B cell (primary cell): ENCODE measurements around the gene YIPF4. TPM values are rescaled to one million over a fixed set of nuclear protein-coding genes. Genes with fewer than 3 reads are reported as not detected.

Experiments
- ATAC-seq: fragments of 200-7000 bp; cut with Tn5 transposase; one replicate; pipeline ENCODE4 v1.10.0; 2021; ENCODE audit warnings: low read depth, mild to moderate bottlenecking, moderate number of reproducible peaks, moderate library complexity
- CTCF ChIA-PET: fragments of 350-600 bp; sonication (Branson Sonifier 250); formaldehyde crosslinking; loops from one replicate; lab custom pipeline; 2021; ENCODE audit warnings: antibody characterized with exemption, inconsistent platforms; lab: Charles Lee
- POLR2A ChIA-PET: fragments of 350-600 bp; sonication (Branson Sonifier 250); formaldehyde crosslinking; loops from one replicate; lab custom pipeline; 2021; ENCODE audit warnings: antibody characterized with exemption; lab: Charles Lee
- DNase-seq: peaks from one replicate; pipeline ENCODE4 v3.0.0; 2013
- H2AFZ ChIP-seq: 2 replicates; pipeline ENCODE4 v1.6.1; 2012; ENCODE audit warnings: mild to moderate bottlenecking, low read depth, low read length; ENCODE audit not compliant: insufficient read depth, poor library complexity, severe bottlenecking
- H3K27ac ChIP-seq, 2 donors: 1 replicate in 1 of 2; 2 replicates in 1 of 2; pipeline ENCODE4 v1.5.1; 2012 to 2013; ENCODE audit warnings: low read length in 2 of 2, mild to moderate bottlenecking in 2 of 2, moderate library complexity in 1 of 2
- H3K27me3 ChIP-seq, 4 experiments: fragments of 200-600 bp in 1 of 4; sonication (generic) in 1 of 4; replicated peaks in 1 of 4; 1 replicate in 2 of 4; 2 replicates in 2 of 4; pipeline versions ENCODE4 v1.6.1 to v1.7.0; 2013 to 2016; ENCODE audit warnings: low read length in 3 of 4, mild to moderate bottlenecking in 2 of 4, mixed read lengths in 1 of 4, moderate library complexity in 1 of 4; ENCODE audit not compliant: insufficient read depth in 4 of 4, control insufficient read depth in 3 of 4; ENCODE audit errors: control extremely low read depth in 1 of 4
- H3K36me3 ChIP-seq, 2 experiments: replicated peaks in 1 of 2; 1 replicate in 1 of 2; 2 replicates in 1 of 2; pipeline versions ENCODE4 v1.6.1 to v1.7.1; 2013; ENCODE audit warnings: low read length in 1 of 2; ENCODE audit not compliant: insufficient read depth in 2 of 2, control insufficient read depth in 1 of 2; ENCODE audit errors: control extremely low read depth in 1 of 2, extremely low read depth in 1 of 2
- H3K4me1 ChIP-seq, 2 donors: fragments of 200-600 bp in 1 of 2; sonication (generic) in 1 of 2; 1 replicate in 1 of 2; 2 replicates in 1 of 2; pipeline versions ENCODE4 v1.5.1 to v1.6.1; 2013 to 2017; ENCODE audit warnings: low read length in 2 of 2; ENCODE audit not compliant: control insufficient read depth in 2 of 2, insufficient read depth in 2 of 2
- H3K4me2 ChIP-seq: replicated peaks from 2 replicates; pipeline ENCODE3; 2012; ENCODE audit warnings: mild to moderate bottlenecking, low read depth, low read length; ENCODE audit not compliant: poor library complexity, severe bottlenecking
- H3K4me3 ChIP-seq, 5 experiments: fragments of 200-600 bp in 1 of 5; sonication (generic) in 1 of 5; 1 replicate in 3 of 5; 2 replicates in 2 of 5; pipeline versions ENCODE4 v1.5.1 to v1.7.0; 2011 to 2016; ENCODE audit warnings: low read length in 4 of 5, mild to moderate bottlenecking in 4 of 5, low read depth in 2 of 5, control low read depth in 1 of 5, moderate library complexity in 1 of 5; ENCODE audit not compliant: insufficient read depth in 1 of 5; ENCODE audit errors: control extremely low read depth in 1 of 5, extremely low read depth in 1 of 5
- H3K79me2 ChIP-seq: fragments of 200-600 bp; sonication (generic); one replicate; pipeline ENCODE4 v1.6.0; 2016; ENCODE audit warnings: low read length; ENCODE audit not compliant: control insufficient read depth, insufficient read depth
- H3K9ac ChIP-seq: fragments of 200-600 bp; sonication (generic); 2 replicates; pipeline ENCODE4 v1.6.1; 2017; ENCODE audit warnings: mild to moderate bottlenecking, low read length, moderate library complexity
- H3K9me3 ChIP-seq, 3 donors: one replicate each; pipeline versions ENCODE4 v1.6.1 to v1.7.1; 2013; ENCODE audit warnings: low read length in 2 of 3; ENCODE audit not compliant: control insufficient read depth in 2 of 3, insufficient read depth in 1 of 3; ENCODE audit errors: control extremely low read depth in 1 of 3
- H4K20me1 ChIP-seq: 2 replicates; pipeline ENCODE4 v1.6.0; 2012; ENCODE audit warnings: mild to moderate bottlenecking, low read length; ENCODE audit not compliant: insufficient read depth, control insufficient read depth, poor library complexity, severe bottlenecking
- H3K27ac Mint-ChIP-seq: one replicate; pipeline ENCODE4 v1.8.0; 2021; ENCODE audit warnings: mixed read lengths
- H3K27me3 Mint-ChIP-seq: one replicate; pipeline ENCODE4 v1.8.0; 2021; ENCODE audit warnings: mixed read lengths
- H3K4me1 Mint-ChIP-seq: one replicate; pipeline ENCODE4 v1.8.0; 2021; ENCODE audit warnings: mixed read lengths
- H3K4me3 Mint-ChIP-seq: one replicate; pipeline ENCODE4 v1.8.0; 2021; ENCODE audit warnings: mixed read lengths
- H3K9me3 Mint-ChIP-seq: one replicate; pipeline ENCODE4 v1.8.0; 2022; ENCODE audit warnings: mixed read lengths; ENCODE audit not compliant: insufficient read depth
- EZH2 ChIP-seq: IDR thresholded peaks from 2 replicates; pipeline ENCODE4 v1.6.1; 2012; ENCODE audit warnings: borderline replicate concordance, low read depth, mild to moderate bottlenecking, moderate library complexity, low read length; ENCODE audit not compliant: insufficient read depth, poor library complexity, severe bottlenecking
- WGBS: methylation state at CpG from one replicate; pipeline ENCODE4 v1.1.5; 2013; ENCODE audit warnings: missing lambda C conversion rate; ENCODE audit not compliant: insufficient coverage; 5-methylcytosine and 5-hydroxymethylcytosine counted together
- intact Hi-C: fragments of 100-400 bp; cut with micrococcal nuclease; formaldehyde crosslinking; loops from one replicate; pipeline ENCODE4 v1.10.0; 2022
- polyA plus RNA-seq: library from polyadenylated mRNA; depleted of rRNA; stranded (reverse); fragments of >200 nt; gene quantifications from 2 replicates; pipeline ENCODE4 v1.2.3, GENCODE V29; 2012
- total RNA-seq, 2 donors: library from RNA; stranded (reverse); fragments of 120-200 nt in 1 of 2; gene quantifications; 1 replicate in 1 of 2; 2 replicates in 1 of 2; pipeline versions ENCODE4 v1.2.3 to v1.2.4, GENCODE V29; 2013 to 2022
- TF ChIP-seq, protein P1 (sequence below): fragments of 200-600 bp; IDR thresholded peaks from one replicate; pipeline ENCODE4 v1.8.0; 2022; ENCODE audit warnings: antibody characterized with exemption, mild to moderate bottlenecking

YIPF4 gene
- total and polyA plus RNA-seq, 2 donors (not counting 1 experiment from before 2014, with no cell fraction given): 3.4 to 42.4 TPM

DNA sequence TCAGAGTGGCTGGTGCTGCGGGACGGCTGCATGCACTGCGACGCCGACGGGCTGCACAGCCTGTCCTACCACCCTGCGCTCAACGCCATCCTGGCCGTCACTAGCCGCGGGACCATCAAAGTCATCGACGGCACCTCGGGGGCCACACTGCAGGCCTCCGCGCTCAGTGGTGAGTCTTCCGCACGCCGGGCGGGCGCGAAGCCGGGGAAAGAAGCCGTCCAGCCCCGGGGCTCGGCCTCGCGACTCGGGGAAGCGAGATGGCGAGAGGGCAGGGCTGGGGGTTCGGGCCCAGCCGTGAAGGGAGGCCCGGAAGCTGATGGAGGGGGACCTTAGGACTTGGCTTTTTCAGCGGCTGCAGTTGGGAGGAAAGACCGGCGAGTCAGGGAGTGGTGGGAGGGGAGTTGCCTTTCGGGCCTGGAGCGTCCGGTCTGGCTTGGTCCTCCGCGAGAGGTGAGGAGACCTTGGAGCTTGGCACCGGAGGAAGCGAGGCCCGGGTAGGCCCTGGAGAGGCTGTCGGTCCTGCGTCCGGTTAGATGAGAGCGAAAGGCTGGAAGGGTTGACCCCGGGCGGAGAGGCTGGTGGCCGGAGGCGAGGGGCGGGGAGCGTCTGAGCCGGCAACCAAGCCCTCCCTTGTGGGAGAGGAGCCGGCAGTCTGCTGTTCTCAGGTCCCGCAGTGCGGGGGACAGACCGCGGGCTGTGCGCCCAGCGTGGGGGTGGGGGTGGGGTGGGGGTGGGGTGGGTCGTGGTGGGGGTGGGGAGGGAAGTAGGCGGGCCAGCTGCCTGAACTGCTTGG is 79.8 kb downstream of the YIPF4 start:
- peak; percentile 1 for ATAC-seq
- POLR2A ChIA-PET: interaction anchor here (0.5 to 0.7 kb wide), 2 partner anchors 93 to 352 kb away, joined by 3 to 6 read pairs; partner anchors contain the start of gene NLRC4
- peaks cover 3% of the 10 kb centered on the region in 2 experiments for H3K36me3 ChIP-seq
- no peak for DNase-seq
- H3K4me1 ChIP-seq: peaks cover 34 to 36% of the 10 kb centered on the region in 2 donors
- H3K4me2 ChIP-seq: peak overlapping the region; percentile 89
- peak overlapping the region; percentile 40 to 98 (median 97) for H3K4me3 ChIP-seq
- intact Hi-C loops: loop anchor here (1.0 to 5.0 kb wide), 6 partner anchors 79 to 1241 kb away; partner anchors contain the start of genes FAM98A, MEMO1, RASGRP3 and SPAST
- Mint-ChIP-seq H3K9me3 (peaks cover 2% of the 10 kb centered on the region), H3K4me1 (peaks cover 44% of the 10 kb centered on the region), H3K4me3 (peak overlapping the region; percentile 91), H3K27me3 (no peaks in the 10 kb centered on the region), H3K27ac (peak overlapping the region; percentile 98)
- H3K27ac ChIP-seq: peak overlapping the region; percentile 91 to 92
- H4K20me1 ChIP-seq: peaks cover 18% of the 10 kb centered on the region
- no peaks in the 10 kb centered on the region for H3K9me3 ChIP-seq
- CTCF ChIA-PET: no interaction called here
- H3K79me2 ChIP-seq: peaks cover 53% of the 10 kb centered on the region
- under 1% methylated on average over 54 of the region's 65 CpGs for WGBS
- no peaks in the 10 kb centered on the region for H3K27me3 ChIP-seq
- H3K9ac ChIP-seq: peak overlapping the region; percentile 85
- H2AFZ ChIP-seq: peak overlapping the region; percentile 93
- no peak for TF ChIP-seq EZH2
- TF ChIP-seq, protein P1, sequence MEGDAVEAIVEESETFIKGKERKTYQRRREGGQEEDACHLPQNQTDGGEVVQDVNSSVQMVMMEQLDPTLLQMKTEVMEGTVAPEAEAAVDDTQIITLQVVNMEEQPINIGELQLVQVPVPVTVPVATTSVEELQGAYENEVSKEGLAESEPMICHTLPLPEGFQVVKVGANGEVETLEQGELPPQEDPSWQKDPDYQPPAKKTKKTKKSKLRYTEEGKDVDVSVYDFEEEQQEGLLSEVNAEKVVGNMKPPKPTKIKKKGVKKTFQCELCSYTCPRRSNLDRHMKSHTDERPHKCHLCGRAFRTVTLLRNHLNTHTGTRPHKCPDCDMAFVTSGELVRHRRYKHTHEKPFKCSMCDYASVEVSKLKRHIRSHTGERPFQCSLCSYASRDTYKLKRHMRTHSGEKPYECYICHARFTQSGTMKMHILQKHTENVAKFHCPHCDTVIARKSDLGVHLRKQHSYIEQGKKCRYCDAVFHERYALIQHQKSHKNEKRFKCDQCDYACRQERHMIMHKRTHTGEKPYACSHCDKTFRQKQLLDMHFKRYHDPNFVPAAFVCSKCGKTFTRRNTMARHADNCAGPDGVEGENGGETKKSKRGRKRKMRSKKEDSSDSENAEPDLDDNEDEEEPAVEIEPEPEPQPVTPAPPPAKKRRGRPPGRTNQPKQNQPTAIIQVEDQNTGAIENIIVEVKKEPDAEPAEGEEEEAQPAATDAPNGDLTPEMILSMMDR: no peak

DNA sequence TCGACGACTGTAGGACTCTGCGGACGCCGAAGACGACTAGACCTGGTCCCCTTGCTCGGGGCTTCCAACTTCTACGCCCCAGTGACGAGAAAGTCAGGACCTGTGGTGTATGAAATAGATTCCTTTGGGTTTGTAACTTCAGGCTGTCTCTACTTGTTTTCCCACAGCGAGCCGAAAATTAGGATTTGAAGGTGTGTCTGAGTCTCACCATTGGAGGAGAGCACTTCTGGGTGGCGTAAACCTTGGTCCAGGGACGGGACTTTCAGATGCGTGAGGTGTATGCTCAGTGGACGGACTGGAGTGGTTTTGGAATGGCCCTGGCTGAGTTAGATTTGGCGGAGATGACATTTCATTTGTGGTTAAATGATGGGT is 80.4 kb downstream of the YIPF4 start:
- ChIA-PET POLR2A (interaction anchor here (0.5 kb wide), 1 partner anchor 94 kb away, joined by 6 read pairs; the partner anchor contains the start of gene NLRC4), CTCF (no interaction called here)
- H3K79me2 ChIP-seq: peaks cover 59% of the 10 kb centered on the region
- Mint-ChIP-seq H3K27ac (peak overlapping the region; percentile 84), H3K4me1 (peaks cover 47% of the 10 kb centered on the region), H3K9me3 (peaks cover 2% of the 10 kb centered on the region), H3K4me3 (peak overlapping the region; percentile 91), H3K27me3 (no peaks in the 10 kb centered on the region)
- H2AFZ ChIP-seq: peak overlapping the region; percentile 55
- no peak for TF ChIP-seq EZH2
- TF ChIP-seq, protein P1: no peak
- ATAC-seq: no peak
- H3K27ac ChIP-seq: peak overlapping the region; percentile 91 to 92
- peak overlapping the region; percentile 89 for H3K4me2 ChIP-seq
- peak overlapping the region; percentile 85 for H3K9ac ChIP-seq
- no peak for DNase-seq
- no peaks in the 10 kb centered on the region for H3K9me3 ChIP-seq
- intact Hi-C loops: loop anchor here (5.0 kb wide), 1 partner anchor 1119 kb away; the partner anchor contains the start of gene RASGRP3
- peaks cover 3% of the 10 kb centered on the region in 2 experiments for H3K36me3 ChIP-seq
- peak overlapping the region; percentile 56 to 98 (median 97) for H3K4me3 ChIP-seq
- H3K4me1 ChIP-seq: peaks cover 39 to 40% of the 10 kb centered on the region in 2 donors
- 9% methylated on average over 16 of the region's 16 CpGs for WGBS
- H3K27me3 ChIP-seq: no peaks in the 10 kb centered on the region
- peaks cover 23% of the 10 kb centered on the region for H4K20me1 ChIP-seq
